ENCODE data around the gene PGRMC1. TPM values are rescaled to one million over a fixed set of nuclear protein-coding genes. Genes with fewer than 3 reads are reported as not detected.
A peak's percentile ranks its signal among the peaks of the same experiment; 100 is the strongest.

The PGRMC1 gene
- 110 and 119 TPM in 2 replicates for polyA plus RNA-seq (2013)

GRCh38 chrX:119235872-119236622 is at the start of gene PGRMC1:
Gene PGRMC1 (plus strand): TSS chrX:119236285. CDS start chrX:119236364, 79 bp downstream.
- peak; percentile 72 to 79 for DNase-seq
- no peaks in the 10 kb centered on the region for H3K9me3 ChIP-seq (ENCODE audit: insufficient read depth, low read depth, low read length)
- no CpG with 5 or more reads among the region's 82 CpGs for whole genome bisulfite sequencing (ENCODE audit: extremely low coverage, insufficient coverage, insufficient read length)
- peak within 1 kb of the TSS; percentile 88 for H3K4me3 ChIP-seq (ENCODE audit: low read depth, low read length)
- H2AFZ ChIP-seq (ENCODE audit: insufficient read depth, low read length, poor library complexity) = peak within 1 kb of the TSS; percentile 90
- H3K36me3 ChIP-seq (ENCODE audit: control insufficient read depth in 1 of 2, insufficient read depth in 2 of 2, low read length in 2 of 2) = no peaks in the 10 kb centered on the region
- H3K27me3 ChIP-seq (ENCODE audit: insufficient read depth, low read length) = no peaks in the 10 kb centered on the region
- H2AK5ac ChIP-seq (ENCODE audit: low read length) = peak within 1 kb of the TSS; percentile 83
- H3K79me2 ChIP-seq (ENCODE audit: control insufficient read depth, insufficient read depth, low read length, poor library complexity) = peaks cover 12% of the 10 kb centered on the region
- peak within 1 kb of the TSS; percentile 92 for H2BK5ac ChIP-seq (ENCODE audit: low read depth, low read length, poor library complexity)
- peaks cover 11% of the 10 kb centered on the region for H3K79me1 ChIP-seq (ENCODE audit: low read length)
- H3K27ac ChIP-seq (ENCODE audit: low read depth, low read length) = peak within 1 kb of the TSS; percentile 43
- peak within 1 kb of the TSS; percentile 91 for H4K12ac ChIP-seq (ENCODE audit: low read depth, low read length)
- peak within 1 kb of the TSS; percentile 91 for H4K8ac ChIP-seq (ENCODE audit: low read depth, low read length)
- peak within 1 kb of the TSS; percentile 89 for H3K4me2 ChIP-seq (ENCODE audit: low read length)
- H3K18ac ChIP-seq (ENCODE audit: low read length) = peak within 1 kb of the TSS; percentile 77
- peak within 1 kb of the TSS; percentile 99 for H3K4ac ChIP-seq (ENCODE audit: low read depth, low read length)
- no peak within 1 kb of the TSS for H3K23ac ChIP-seq (ENCODE audit: low read length)
- peak within 1 kb of the TSS; percentile 71 for H2BK12ac ChIP-seq (ENCODE audit: low read length)
- peak within 1 kb of the TSS; percentile 96 for H3K14ac ChIP-seq (ENCODE audit: low read length)
- H4K91ac ChIP-seq (ENCODE audit: low read depth, low read length) = peak within 1 kb of the TSS; percentile 94
- H2BK120ac ChIP-seq (ENCODE audit: insufficient read depth, low read length, poor library complexity) = peak within 1 kb of the TSS; percentile 73
- peak within 1 kb of the TSS; percentile 88 for H3K9ac ChIP-seq (ENCODE audit: low read length)
- peaks cover 3 to 12% of the 10 kb centered on the region in 2 experiments for H3K4me1 ChIP-seq (ENCODE audit: control insufficient read depth in 1 of 2, insufficient read depth in 2 of 2, low read length in 2 of 2)

GRCh38 chrX:119186763-119187162 is 49.3 kb upstream of the PGRMC1 start:
- no peak overlapping the region for H3K23ac ChIP-seq (ENCODE audit: low read length)
- H3K27me3 ChIP-seq (ENCODE audit: insufficient read depth, low read length) = no peaks in the 10 kb centered on the region
- no peaks in the 10 kb centered on the region for H3K9me3 ChIP-seq (ENCODE audit: insufficient read depth, low read depth, low read length)
- WGBS (ENCODE audit: extremely low coverage, insufficient coverage, insufficient read length) = no CpG with 5 or more reads among the region's 8 CpGs
- H3K36me3 ChIP-seq (ENCODE audit: control insufficient read depth in 1 of 2, insufficient read depth in 2 of 2, low read length in 2 of 2) = no peaks in the 10 kb centered on the region
- H3K27ac ChIP-seq (ENCODE audit: low read depth, low read length) = no peak overlapping the region
- H4K91ac ChIP-seq (ENCODE audit: low read depth, low read length) = no peak overlapping the region
- H2BK5ac ChIP-seq (ENCODE audit: low read depth, low read length, poor library complexity) = no peak overlapping the region
- H3K4ac ChIP-seq (ENCODE audit: low read depth, low read length) = no peak overlapping the region
- H2AK5ac ChIP-seq (ENCODE audit: low read length) = no peak overlapping the region
- no peaks in the 10 kb centered on the region for H3K4me1 ChIP-seq (ENCODE audit: control insufficient read depth in 1 of 2, insufficient read depth in 2 of 2, low read length in 2 of 2)
- no peak overlapping the region for H3K18ac ChIP-seq (ENCODE audit: low read length)
- DNase-seq = no peak
- no peak overlapping the region for H3K14ac ChIP-seq (ENCODE audit: low read length)
- no peak overlapping the region for H3K4me3 ChIP-seq (ENCODE audit: low read depth, low read length)
- no peak overlapping the region for H3K9ac ChIP-seq (ENCODE audit: low read length)
- H2AFZ ChIP-seq (ENCODE audit: insufficient read depth, low read length, poor library complexity) = no peak overlapping the region
- H2BK12ac ChIP-seq (ENCODE audit: low read length) = no peak overlapping the region
- H4K12ac ChIP-seq (ENCODE audit: low read depth, low read length) = no peak overlapping the region
- H4K8ac ChIP-seq (ENCODE audit: low read depth, low read length) = no peak overlapping the region
- H2BK120ac ChIP-seq (ENCODE audit: insufficient read depth, low read length, poor library complexity) = no peak overlapping the region
- no peaks in the 10 kb centered on the region for H3K79me2 ChIP-seq (ENCODE audit: control insufficient read depth, insufficient read depth, low read length, poor library complexity)
- H3K79me1 ChIP-seq (ENCODE audit: low read length) = no peaks in the 10 kb centered on the region
- H3K4me2 ChIP-seq (ENCODE audit: low read length) = no peak overlapping the region

DNA sequence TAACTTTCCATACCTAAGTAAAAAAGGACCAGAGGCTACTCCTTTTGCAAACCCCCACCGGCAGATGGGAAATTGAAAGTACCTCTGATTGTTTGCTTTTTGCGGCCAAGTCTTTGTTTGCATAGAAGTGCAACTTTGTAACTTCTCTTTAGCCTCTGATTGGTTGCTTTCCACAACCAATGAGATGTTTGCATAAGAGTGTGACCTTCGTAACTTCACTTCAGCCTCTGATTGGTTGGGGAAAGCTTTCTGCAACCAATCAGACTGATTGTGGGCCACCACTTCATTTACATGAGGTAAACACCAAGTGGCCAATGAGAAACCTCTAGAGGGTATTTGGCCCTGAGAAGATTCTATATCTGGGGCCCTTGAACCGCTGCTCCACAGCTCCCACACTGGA is 48.8 kb upstream of the PGRMC1 start:
- H2AFZ ChIP-seq (ENCODE audit: insufficient read depth, low read length, poor library complexity) = no peak overlapping the region
- H3K4me2 ChIP-seq (ENCODE audit: low read length) = no peak overlapping the region
- H3K14ac ChIP-seq (ENCODE audit: low read length) = no peak overlapping the region
- no peak overlapping the region for H3K4me3 ChIP-seq (ENCODE audit: low read depth, low read length)
- no peak overlapping the region for H2BK120ac ChIP-seq (ENCODE audit: insufficient read depth, low read length, poor library complexity)
- no peaks in the 10 kb centered on the region for H3K4me1 ChIP-seq (ENCODE audit: control insufficient read depth in 1 of 2, insufficient read depth in 2 of 2, low read length in 2 of 2)
- H3K9ac ChIP-seq (ENCODE audit: low read length) = no peak overlapping the region
- H3K18ac ChIP-seq (ENCODE audit: low read length) = no peak overlapping the region
- H4K12ac ChIP-seq (ENCODE audit: low read depth, low read length) = no peak overlapping the region
- H3K27me3 ChIP-seq (ENCODE audit: insufficient read depth, low read length) = no peaks in the 10 kb centered on the region
- H3K4ac ChIP-seq (ENCODE audit: low read depth, low read length) = no peak overlapping the region
- DNase-seq = no peak
- no peak overlapping the region for H4K8ac ChIP-seq (ENCODE audit: low read depth, low read length)
- no peaks in the 10 kb centered on the region for H3K79me1 ChIP-seq (ENCODE audit: low read length)
- H3K27ac ChIP-seq (ENCODE audit: low read depth, low read length) = no peak overlapping the region
- H4K91ac ChIP-seq (ENCODE audit: low read depth, low read length) = no peak overlapping the region
- H3K9me3 ChIP-seq (ENCODE audit: insufficient read depth, low read depth, low read length) = no peaks in the 10 kb centered on the region
- no peak overlapping the region for H2AK5ac ChIP-seq (ENCODE audit: low read length)
- WGBS (ENCODE audit: extremely low coverage, insufficient coverage, insufficient read length) = no CpG with 5 or more reads among the region's 4 CpGs
- no peak overlapping the region for H3K23ac ChIP-seq (ENCODE audit: low read length)
- no peak overlapping the region for H2BK5ac ChIP-seq (ENCODE audit: low read depth, low read length, poor library complexity)
- H3K36me3 ChIP-seq (ENCODE audit: control insufficient read depth in 1 of 2, insufficient read depth in 2 of 2, low read length in 2 of 2) = no peaks in the 10 kb centered on the region
- no peak overlapping the region for H2BK12ac ChIP-seq (ENCODE audit: low read length)
- H3K79me2 ChIP-seq (ENCODE audit: control insufficient read depth, insufficient read depth, low read length, poor library complexity) = no peaks in the 10 kb centered on the region

- no peak overlapping the region for H2AK5ac ChIP-seq (ENCODE audit: low read length)
- no peak overlapping the region for H3K18ac ChIP-seq (ENCODE audit: low read length)
- H3K4me1 ChIP-seq (ENCODE audit: control insufficient read depth in 1 of 2, insufficient read depth in 2 of 2, low read length in 2 of 2) = no peaks in the 10 kb centered on the region
- H3K27ac ChIP-seq (ENCODE audit: low read depth, low read length) = no peak overlapping the region
- H2BK12ac ChIP-seq (ENCODE audit: low read length) = no peak overlapping the region
- no peak overlapping the region for H3K4ac ChIP-seq (ENCODE audit: low read depth, low read length)
- no peak overlapping the region for H3K9ac ChIP-seq (ENCODE audit: low read length)
- H3K36me3 ChIP-seq (ENCODE audit: control insufficient read depth in 1 of 2, insufficient read depth in 2 of 2, low read length in 2 of 2) = no peaks in the 10 kb centered on the region
- no peak overlapping the region for H4K8ac ChIP-seq (ENCODE audit: low read depth, low read length)
- no peaks in the 10 kb centered on the region for H3K27me3 ChIP-seq (ENCODE audit: insufficient read depth, low read length)
- no peak overlapping the region for H2AFZ ChIP-seq (ENCODE audit: insufficient read depth, low read length, poor library complexity)
- H3K79me2 ChIP-seq (ENCODE audit: control insufficient read depth, insufficient read depth, low read length, poor library complexity) = no peaks in the 10 kb centered on the region
- H3K9me3 ChIP-seq (ENCODE audit: insufficient read depth, low read depth, low read length) = no peaks in the 10 kb centered on the region
- no CpG with 5 or more reads among the region's 3 CpGs for WGBS (ENCODE audit: extremely low coverage, insufficient coverage, insufficient read length)
- no peak overlapping the region for H3K4me2 ChIP-seq (ENCODE audit: low read length)
- H3K4me3 ChIP-seq (ENCODE audit: low read depth, low read length) = no peak overlapping the region
- no peak overlapping the region for H4K91ac ChIP-seq (ENCODE audit: low read depth, low read length)
- no peak overlapping the region for H4K12ac ChIP-seq (ENCODE audit: low read depth, low read length)
- H2BK120ac ChIP-seq (ENCODE audit: insufficient read depth, low read length, poor library complexity) = no peak overlapping the region
- no peaks in the 10 kb centered on the region for H3K79me1 ChIP-seq (ENCODE audit: low read length)
- H3K14ac ChIP-seq (ENCODE audit: low read length) = no peak overlapping the region
- peak in 1 of 2 donors; percentile 20 for DNase-seq
- no peak overlapping the region for H2BK5ac ChIP-seq (ENCODE audit: low read depth, low read length, poor library complexity)
- no peak overlapping the region for H3K23ac ChIP-seq (ENCODE audit: low read length)
Observed at GRCh38 chrX:119189115-119189514, 47.0 kb upstream of the PGRMC1 start.
